GM12878 (cell line): ENCODE measurements around the gene CAMKK2. TPM values are rescaled to one million over a fixed set of nuclear protein-coding genes. Genes with fewer than 3 reads are reported as not detected.
A peak's percentile ranks its signal among the peaks of the same experiment; 100 is the strongest.

Source experiments
- BHLHE40 ChIP-seq, 2 experiments: fragments of 450-650 bp in 1 of 2; IDR thresholded peaks; 2 replicates each; pipeline ENCODE4 v1.6.1; 2011 to 2017; ENCODE audit warnings: low read depth in 2 of 2, borderline replicate concordance in 1 of 2, improper control_type of control experiment in 1 of 2, low read length in 1 of 2, mild to moderate bottlenecking in 1 of 2
- BRCA1 ChIP-seq: IDR thresholded peaks from 2 replicates; pipeline ENCODE4 v1.6.1; 2011; ENCODE audit warnings: low read depth, low read length, improper control_type of control experiment
- CBX3 ChIP-seq: fragments of 200-600 bp; sonication (generic); IDR thresholded peaks from 2 replicates; pipeline ENCODE4 v1.6.1; 2016; ENCODE audit warnings: low read depth, borderline replicate concordance
- EGR1 ChIP-seq, 2 experiments: IDR thresholded peaks; 1 replicate in 1 of 2; 2 replicates in 1 of 2; pipeline ENCODE4 v1.6.1; 2011 to 2012; ENCODE audit warnings: low read depth in 2 of 2, low read length in 2 of 2, borderline replicate concordance in 1 of 2, mild to moderate bottlenecking in 1 of 2, moderate library complexity in 1 of 2
- EP300 ChIP-seq, 2 experiments: fragments of 150-350 bp in 1 of 2; IDR thresholded peaks; 2 replicates each; pipeline ENCODE4 v1.6.1; 2011 to 2012; ENCODE audit warnings: low read depth in 2 of 2, low read length in 2 of 2, borderline replicate concordance in 1 of 2, improper control_type of control experiment in 1 of 2, inconsistent platforms in 1 of 2; ENCODE audit not compliant: control insufficient read depth in 1 of 2
- FOXK2 ChIP-seq: fragments of 450-650 bp; IDR thresholded peaks from 2 replicates; pipeline ENCODE4 v1.6.1; 2017; ENCODE audit warnings: mild to moderate bottlenecking, moderate library complexity
- HCFC1 ChIP-seq: fragments of 150-350 bp; IDR thresholded peaks from 2 replicates; pipeline ENCODE4 v1.6.1; 2014; ENCODE audit warnings: low read length
- LARP7 ChIP-seq: fragments of 450-650 bp; IDR thresholded peaks from 2 replicates; pipeline ENCODE4 v1.6.1; 2017; ENCODE audit warnings: mild to moderate bottlenecking
- NBN ChIP-seq: fragments of 450-650 bp; IDR thresholded peaks from 2 replicates; pipeline ENCODE4 v1.6.1; 2016
- NR2F1 ChIP-seq: fragments of 450-650 bp; conservative IDR thresholded peaks from 2 replicates; pipeline ENCODE4 v1.6.1; 2017; ENCODE audit warnings: mild to moderate bottlenecking
- PAX8 ChIP-seq: fragments of 450-650 bp; IDR thresholded peaks from 2 replicates; pipeline ENCODE4 v1.6.1; 2017; ENCODE audit warnings: mild to moderate bottlenecking, moderate library complexity
- PBX3 ChIP-seq: IDR thresholded peaks from 2 replicates; pipeline ENCODE4 v1.6.1; 2011; ENCODE audit warnings: mild to moderate bottlenecking, low read depth, low read length, moderate library complexity; ENCODE audit not compliant: insufficient replicate concordance
- RB1 ChIP-seq: fragments of 450-650 bp; formaldehyde crosslinking; IDR thresholded peaks from 2 replicates; pipeline ENCODE4 v1.6.1; 2017; ENCODE audit warnings: mild to moderate bottlenecking, borderline replicate concordance
- STAT1 ChIP-seq: fragments of 450-650 bp; conservative IDR thresholded peaks from 2 replicates; pipeline ENCODE4 v1.6.1; 2014; ENCODE audit warnings: antibody characterized with exemption, mild to moderate bottlenecking
- SUZ12 ChIP-seq: fragments of 200-600 bp; sonication (generic); IDR thresholded peaks from one replicate; pipeline ENCODE4 v1.6.1; 2018; ENCODE audit warnings: antibody characterized with exemption, mild to moderate bottlenecking; ENCODE audit not compliant: unreplicated experiment
- TAF1 ChIP-seq: IDR thresholded peaks from 2 replicates; pipeline ENCODE4 v1.6.1; 2011; ENCODE audit warnings: mild to moderate bottlenecking, low read depth, low read length, borderline replicate concordance
- USF1 ChIP-seq: IDR thresholded peaks from 2 replicates; pipeline ENCODE4 v1.6.1; 2011; ENCODE audit warnings: borderline replicate concordance, low read depth, mild to moderate bottlenecking, moderate library complexity, mixed read lengths, low read length; ENCODE audit not compliant: insufficient read depth; ENCODE audit errors: extremely low read length
- ZNF207 ChIP-seq: fragments of 450-650 bp; IDR thresholded peaks from 2 replicates; pipeline ENCODE4 v1.6.1; 2014; ENCODE audit warnings: antibody characterized with exemption, mild to moderate bottlenecking, borderline replicate concordance
- ZNF217 ChIP-seq: fragments of 450-650 bp; IDR thresholded peaks from 2 replicates; pipeline ENCODE4 v1.6.1; 2017; ENCODE audit warnings: antibody characterized with exemption, mild to moderate bottlenecking
- ZNF24 ChIP-seq: fragments of 450-650 bp; IDR thresholded peaks from 2 replicates; pipeline ENCODE4 v1.6.1; 2017; ENCODE audit warnings: antibody characterized with exemption, mild to moderate bottlenecking
- polyA plus RNA-seq, 11 experiments: library from polyadenylated mRNA; depleted of rRNA in 4 of 11; unstranded in 6 of 11; stranded (reverse) in 5 of 11; fragments of >200 nt; fragmentation: Nextera tagmentation in 4 of 11; fragmentation: Illumina TruSeq in 1 of 11; extraction: Ambion mirVana in 4 of 11; extraction: Trizol in 1 of 11; gene quantifications; 1 replicate in 1 of 11; 2 replicates in 10 of 11; pipeline versions ENCODE4 v1.2.1 to v1.2.3, GENCODE V29; 2011 to 2016; ENCODE audit warnings: inconsistent platforms in 2 of 11, missing spikeins in 2 of 11, low read depth in 1 of 11
- total RNA-seq, 4 experiments: library from RNA; depleted of rRNA in 3 of 4; stranded (reverse); fragments of >200 nt in 3 of 4; fragmentation: Illumina TruSeq in 1 of 4; extraction: Trizol in 1 of 4; gene quantifications; 2 replicates each; pipeline versions ENCODE4 v1.2.1 to v1.2.3, GENCODE V29; 2013 to 2021
- TF ChIP-seq, protein P1 (sequence below): fragments of 450-650 bp; IDR thresholded peaks from 2 replicates; pipeline ENCODE4 v1.6.1; 2017; ENCODE audit warnings: mild to moderate bottlenecking
- TF ChIP-seq, protein P2 (sequence below): IDR thresholded peaks from 2 replicates; pipeline ENCODE4 v1.6.1; 2011; ENCODE audit warnings: low read depth, low read length, improper control_type of control experiment, borderline replicate concordance
- TF ChIP-seq, protein P3 (sequence below): fragments of 450-650 bp; conservative IDR thresholded peaks from 2 replicates; pipeline ENCODE4 v1.6.1; 2017; ENCODE audit warnings: mild to moderate bottlenecking, moderate library complexity

CAMKK2 gene
- total and polyA plus RNA-seq, 10 of the 15 experiments (the other 5 are each of a cell fraction or from before 2014, with no cell fraction given) = 5.2 to 40.6 (median 26.6) TPM

DNA sequence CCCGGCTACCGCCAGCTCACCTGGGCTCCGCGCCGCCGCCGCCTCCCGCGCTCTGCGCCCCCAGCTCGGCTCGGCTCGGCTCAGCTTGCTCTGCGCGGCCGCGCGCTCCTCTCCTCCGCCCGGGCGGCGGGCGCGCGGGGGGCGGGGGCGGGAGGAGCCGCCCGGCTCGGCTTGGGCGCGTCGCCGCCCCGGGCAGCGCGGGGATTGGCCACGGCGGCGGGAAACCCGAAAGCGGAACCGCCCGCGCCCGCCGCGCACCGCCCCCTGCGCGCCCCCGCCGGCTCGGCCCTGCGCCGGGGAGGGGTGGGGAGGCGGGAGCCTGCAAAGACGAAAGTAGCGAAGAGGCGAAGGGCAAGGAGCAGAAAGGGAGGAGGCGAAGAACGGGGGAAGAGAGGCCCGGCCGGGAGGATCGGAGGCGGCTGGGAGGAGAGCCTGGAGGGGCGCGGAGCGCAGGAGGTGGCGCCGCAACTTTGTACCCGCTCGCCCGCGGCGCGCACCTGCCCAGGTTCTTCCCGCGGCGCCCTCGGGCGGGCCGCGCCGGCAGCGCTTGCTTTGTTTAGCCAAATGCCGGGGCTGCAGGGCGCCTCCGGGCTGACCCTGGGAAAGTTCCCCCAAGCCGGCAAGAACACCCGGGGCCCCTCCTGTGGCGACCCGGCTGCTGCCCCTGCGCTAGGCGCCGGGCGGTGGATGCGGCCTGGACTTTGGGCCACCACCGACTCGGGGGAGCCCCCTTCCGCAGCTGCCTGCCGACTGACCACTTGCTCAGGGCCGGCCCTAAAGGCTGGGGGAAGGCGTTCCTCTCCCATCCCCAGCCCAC lies at the start of gene CAMKK2 (continued):
- no peak for TF ChIP-seq CBX3
- TF ChIP-seq, protein P1, sequence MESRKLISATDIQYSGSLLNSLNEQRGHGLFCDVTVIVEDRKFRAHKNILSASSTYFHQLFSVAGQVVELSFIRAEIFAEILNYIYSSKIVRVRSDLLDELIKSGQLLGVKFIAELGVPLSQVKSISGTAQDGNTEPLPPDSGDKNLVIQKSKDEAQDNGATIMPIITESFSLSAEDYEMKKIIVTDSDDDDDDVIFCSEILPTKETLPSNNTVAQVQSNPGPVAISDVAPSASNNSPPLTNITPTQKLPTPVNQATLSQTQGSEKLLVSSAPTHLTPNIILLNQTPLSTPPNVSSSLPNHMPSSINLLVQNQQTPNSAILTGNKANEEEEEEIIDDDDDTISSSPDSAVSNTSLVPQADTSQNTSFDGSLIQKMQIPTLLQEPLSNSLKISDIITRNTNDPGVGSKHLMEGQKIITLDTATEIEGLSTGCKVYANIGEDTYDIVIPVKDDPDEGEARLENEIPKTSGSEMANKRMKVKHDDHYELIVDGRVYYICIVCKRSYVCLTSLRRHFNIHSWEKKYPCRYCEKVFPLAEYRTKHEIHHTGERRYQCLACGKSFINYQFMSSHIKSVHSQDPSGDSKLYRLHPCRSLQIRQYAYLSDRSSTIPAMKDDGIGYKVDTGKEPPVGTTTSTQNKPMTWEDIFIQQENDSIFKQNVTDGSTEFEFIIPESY = no peak
- TF ChIP-seq BRCA1 = no peak
- TF ChIP-seq SUZ12 = no peak
- TF ChIP-seq PAX8 = no peak
- TF ChIP-seq STAT1 = 0 out of 2 replicates have a peak, but pooled peaks have one; percentile 33
- peak; percentile 43 for TF ChIP-seq NR2F1
- no peak for TF ChIP-seq EP300 (IDR thresholded peaks at IDR 0.05; ENCODE audit: borderline replicate concordance in 1 of 2, control insufficient read depth in 1 of 2, low read depth in 2 of 2, low read length in 2 of 2)
- no peak for TF ChIP-seq FOXK2
- peak; percentile 74 for TF ChIP-seq RB1
- TF ChIP-seq ZNF24 = no peak
- 0 out of 2 replicates have a peak, but pooled peaks have one; percentile 25 for TF ChIP-seq NBN
- TF ChIP-seq LARP7 = peak; percentile 50; the same call in 1 of the 2 replicates
- 0 out of 2 replicates have a peak, but pooled peaks have one; percentile 10 for TF ChIP-seq TAF1
- TF ChIP-seq, protein P2, sequence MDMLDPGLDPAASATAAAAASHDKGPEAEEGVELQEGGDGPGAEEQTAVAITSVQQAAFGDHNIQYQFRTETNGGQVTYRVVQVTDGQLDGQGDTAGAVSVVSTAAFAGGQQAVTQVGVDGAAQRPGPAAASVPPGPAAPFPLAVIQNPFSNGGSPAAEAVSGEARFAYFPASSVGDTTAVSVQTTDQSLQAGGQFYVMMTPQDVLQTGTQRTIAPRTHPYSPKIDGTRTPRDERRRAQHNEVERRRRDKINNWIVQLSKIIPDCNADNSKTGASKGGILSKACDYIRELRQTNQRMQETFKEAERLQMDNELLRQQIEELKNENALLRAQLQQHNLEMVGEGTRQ = no peak
- no peak for TF ChIP-seq HCFC1
- no peak; the same call in 1 of the 2 replicates for TF ChIP-seq ZNF217
- peak in 1 of 2 experiments; percentile 87; a peak in 2 of 3 replicates for TF ChIP-seq EGR1 (IDR thresholded peaks at IDR 0.05; ENCODE audit: borderline replicate concordance in 1 of 2, low read depth in 2 of 2, low read length in 2 of 2)
- no peak for TF ChIP-seq USF1
- TF ChIP-seq PBX3 = no peak
- TF ChIP-seq BHLHE40 (IDR thresholded peaks at IDR 0.05; ENCODE audit: borderline replicate concordance in 1 of 2, low read depth in 2 of 2, low read length in 1 of 2) = peak in 1 of 2 experiments; percentile 10; a peak in 1 of 4 replicates
- TF ChIP-seq ZNF207 = peak; percentile 48
- TF ChIP-seq, protein P3, sequence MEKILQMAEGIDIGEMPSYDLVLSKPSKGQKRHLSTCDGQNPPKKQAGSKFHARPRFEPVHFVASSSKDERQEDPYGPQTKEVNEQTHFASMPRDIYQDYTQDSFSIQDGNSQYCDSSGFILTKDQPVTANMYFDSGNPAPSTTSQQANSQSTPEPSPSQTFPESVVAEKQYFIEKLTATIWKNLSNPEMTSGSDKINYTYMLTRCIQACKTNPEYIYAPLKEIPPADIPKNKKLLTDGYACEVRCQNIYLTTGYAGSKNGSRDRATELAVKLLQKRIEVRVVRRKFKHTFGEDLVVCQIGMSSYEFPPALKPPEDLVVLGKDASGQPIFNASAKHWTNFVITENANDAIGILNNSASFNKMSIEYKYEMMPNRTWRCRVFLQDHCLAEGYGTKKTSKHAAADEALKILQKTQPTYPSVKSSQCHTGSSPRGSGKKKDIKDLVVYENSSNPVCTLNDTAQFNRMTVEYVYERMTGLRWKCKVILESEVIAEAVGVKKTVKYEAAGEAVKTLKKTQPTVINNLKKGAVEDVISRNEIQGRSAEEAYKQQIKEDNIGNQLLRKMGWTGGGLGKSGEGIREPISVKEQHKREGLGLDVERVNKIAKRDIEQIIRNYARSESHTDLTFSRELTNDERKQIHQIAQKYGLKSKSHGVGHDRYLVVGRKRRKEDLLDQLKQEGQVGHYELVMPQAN = peak; percentile 43
